GM12878 (cell line): ENCODE data around the gene RIPOR1. TPM values are rescaled to one million over a fixed set of nuclear protein-coding genes. Genes with fewer than 3 reads are reported as not detected.

Source experiments
- CBFB ChIP-seq: IDR thresholded peaks from 2 replicates; pipeline ENCODE4 v1.6.1; 2016; ENCODE audit warnings: antibody characterized with exemption, low read depth
- CREB1 ChIP-seq: IDR thresholded peaks from 2 replicates; pipeline ENCODE4 v1.6.1; 2012; ENCODE audit warnings: low read depth, mild to moderate bottlenecking, inconsistent platforms
- EP300 ChIP-seq, 2 experiments: fragments of 150-350 bp in 1 of 2; IDR thresholded peaks; 2 replicates each; pipeline ENCODE4 v1.6.1; 2011 to 2012; ENCODE audit warnings: low read depth in 2 of 2, low read length in 2 of 2, borderline replicate concordance in 1 of 2, improper control_type of control experiment in 1 of 2, inconsistent platforms in 1 of 2; ENCODE audit not compliant: control insufficient read depth in 1 of 2
- EZH2 ChIP-seq: IDR thresholded peaks from 2 replicates; pipeline ENCODE4 v1.6.1; 2012; ENCODE audit warnings: low read depth, mild to moderate bottlenecking, control low read depth, inconsistent platforms, low read length, borderline replicate concordance; ENCODE audit not compliant: control insufficient read depth
- FOXM1 ChIP-seq: IDR thresholded peaks from 2 replicates; pipeline ENCODE4 v1.6.1; 2012; ENCODE audit warnings: low read depth, mild to moderate bottlenecking, inconsistent platforms, low read length, moderate library complexity
- HCFC1 ChIP-seq: fragments of 150-350 bp; IDR thresholded peaks from 2 replicates; pipeline ENCODE4 v1.6.1; 2014; ENCODE audit warnings: low read length
- MEF2A ChIP-seq: IDR thresholded peaks from 2 replicates; pipeline ENCODE4 v1.6.1; 2011; ENCODE audit warnings: low read depth, mild to moderate bottlenecking, low read length, moderate library complexity; ENCODE audit not compliant: insufficient read depth
- NBN ChIP-seq: fragments of 450-650 bp; IDR thresholded peaks from 2 replicates; pipeline ENCODE4 v1.6.1; 2016
- NFXL1 ChIP-seq: fragments of 450-650 bp; IDR thresholded peaks from 2 replicates; pipeline ENCODE4 v1.6.1; 2017; ENCODE audit warnings: antibody characterized with exemption, mild to moderate bottlenecking, borderline replicate concordance
- NR2C1 ChIP-seq: fragments of 450-650 bp; IDR thresholded peaks from 2 replicates; pipeline ENCODE4 v1.6.1; 2017; ENCODE audit warnings: antibody characterized with exemption, mild to moderate bottlenecking, moderate library complexity
- NR2C2 ChIP-seq: IDR thresholded peaks from 2 replicates; pipeline ENCODE4 v1.6.1; 2011; ENCODE audit warnings: borderline replicate concordance, low read depth; ENCODE audit not compliant: control insufficient read depth, insufficient read length
- POLR2AphosphoS2 ChIP-seq: IDR thresholded peaks from 2 replicates; pipeline ENCODE4 v1.6.1; 2011; ENCODE audit warnings: low read depth, mild to moderate bottlenecking, low read length, improper control_type of control experiment, moderate library complexity
- POLR2AphosphoS5 ChIP-seq: IDR thresholded peaks from 2 replicates; pipeline ENCODE4 v1.6.1; 2011; ENCODE audit warnings: mild to moderate bottlenecking, low read length, inconsistent platforms
- STAT3 ChIP-seq: IDR thresholded peaks from 2 replicates; pipeline ENCODE4 v1.6.1; 2011; ENCODE audit warnings: low read depth, low read length, improper control_type of control experiment
- ZBED1 ChIP-seq: IDR thresholded peaks from 2 replicates; pipeline ENCODE4 v1.6.1; 2016; ENCODE audit warnings: borderline replicate concordance
- ZNF24 ChIP-seq: fragments of 450-650 bp; IDR thresholded peaks from 2 replicates; pipeline ENCODE4 v1.6.1; 2017; ENCODE audit warnings: antibody characterized with exemption, mild to moderate bottlenecking
- ZNF274 ChIP-seq: IDR thresholded peaks from one replicate; pipeline ENCODE4 v1.8.0; 2011; ENCODE audit not compliant: insufficient read length, insufficient read depth
- polyA plus RNA-seq, 11 experiments: library from polyadenylated mRNA; depleted of rRNA in 4 of 11; unstranded in 6 of 11; stranded (reverse) in 5 of 11; fragments of >200 nt; fragmentation: Nextera tagmentation in 4 of 11; fragmentation: Illumina TruSeq in 1 of 11; extraction: Ambion mirVana in 4 of 11; extraction: Trizol in 1 of 11; gene quantifications; 1 replicate in 1 of 11; 2 replicates in 10 of 11; pipeline versions ENCODE4 v1.2.1 to v1.2.3, GENCODE V29; 2011 to 2016; ENCODE audit warnings: inconsistent platforms in 2 of 11, missing spikeins in 2 of 11, low read depth in 1 of 11
- total RNA-seq, 4 experiments: library from RNA; depleted of rRNA in 3 of 4; stranded (reverse); fragments of >200 nt in 3 of 4; fragmentation: Illumina TruSeq in 1 of 4; extraction: Trizol in 1 of 4; gene quantifications; 2 replicates each; pipeline versions ENCODE4 v1.2.1 to v1.2.3, GENCODE V29; 2013 to 2021
- TF ChIP-seq, protein P1 (sequence below): fragments of 450-650 bp; IDR thresholded peaks from 2 replicates; pipeline ENCODE4 v1.6.1; 2016; ENCODE audit warnings: mild to moderate bottlenecking
- TF ChIP-seq, protein P2 (sequence below): fragments of 450-650 bp; IDR thresholded peaks from 2 replicates; pipeline ENCODE4 v1.6.1; 2014; ENCODE audit warnings: mild to moderate bottlenecking
- TF ChIP-seq, protein P3 (sequence below): fragments of 450-650 bp; IDR thresholded peaks from 2 replicates; pipeline ENCODE4 v1.6.1; 2016; ENCODE audit warnings: mild to moderate bottlenecking, moderate library complexity, borderline replicate concordance
- TF ChIP-seq, protein P4 (sequence below): IDR thresholded peaks from 2 replicates; pipeline ENCODE4 v1.6.1; 2011; ENCODE audit warnings: low read depth, low read length, improper control_type of control experiment, borderline replicate concordance

The RIPOR1 gene
- total and polyA plus RNA-seq, 10 of the 15 experiments (the other 5 are each of a cell fraction or from before 2014, with no cell fraction given), result 0.13 to 28.5 (median 7.0) TPM

DNA sequence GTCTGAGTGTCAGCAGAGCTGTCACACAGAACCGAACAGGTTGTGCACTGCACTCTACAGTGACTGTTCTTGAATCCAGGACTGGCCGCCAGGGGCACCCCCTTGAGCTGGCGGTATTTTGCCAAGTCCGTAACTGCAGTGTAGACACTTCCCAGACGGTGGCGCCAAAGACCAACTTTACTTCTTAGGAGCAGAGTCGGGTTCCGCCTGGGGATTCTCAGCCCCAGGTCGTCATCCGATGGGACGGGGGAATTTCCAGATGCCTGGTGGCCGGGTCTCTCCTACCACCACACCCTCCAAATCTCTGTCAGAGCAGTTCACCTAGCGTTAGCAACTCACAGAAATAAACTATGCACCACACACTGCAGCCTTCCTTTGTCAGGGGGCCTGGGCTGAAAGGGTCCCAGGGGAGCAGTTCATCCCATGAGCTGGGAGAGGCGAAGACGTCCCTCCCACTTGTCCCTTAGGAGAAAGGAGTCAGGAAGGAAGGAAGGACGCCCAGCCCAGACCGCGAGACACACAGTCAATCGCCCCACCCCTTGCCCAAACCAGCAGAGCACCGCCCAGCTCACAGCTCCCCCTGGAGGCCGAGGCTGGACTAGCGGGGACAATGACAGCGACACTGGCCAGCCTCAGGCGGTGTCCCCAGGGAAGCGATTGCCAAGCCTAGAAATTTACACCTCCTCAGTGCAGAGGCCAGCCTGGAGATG is 7.4 kb upstream of the RIPOR1 start (continued):
- TF ChIP-seq POLR2AphosphoS5 (peak; percentile 30; the same call in 1 of the 2 replicates), STAT3 (no peak), CREB1 (no peak), POLR2AphosphoS2 (no peak), MEF2A (0 out of 2 replicates have a peak, but pooled peaks have one; percentile 13), NR2C1 (no peak), NR2C2 (no peak), ZNF24 (no peak), ZBED1 (no peak), CBFB (no peak), FOXM1 (peak; percentile 34; the same call in 1 of the 2 replicates), EZH2 (no peak), HCFC1 (0 out of 2 replicates have a peak, but pooled peaks have one; percentile 27), ZNF274 (no peak), EP300 (IDR thresholded peaks at IDR 0.05; ENCODE audit: borderline replicate concordance in 1 of 2, control insufficient read depth in 1 of 2, low read depth in 2 of 2, low read length in 2 of 2) (no peak), NFXL1 (no peak), NBN (peak; percentile 98)
- TF ChIP-seq, protein P1, sequence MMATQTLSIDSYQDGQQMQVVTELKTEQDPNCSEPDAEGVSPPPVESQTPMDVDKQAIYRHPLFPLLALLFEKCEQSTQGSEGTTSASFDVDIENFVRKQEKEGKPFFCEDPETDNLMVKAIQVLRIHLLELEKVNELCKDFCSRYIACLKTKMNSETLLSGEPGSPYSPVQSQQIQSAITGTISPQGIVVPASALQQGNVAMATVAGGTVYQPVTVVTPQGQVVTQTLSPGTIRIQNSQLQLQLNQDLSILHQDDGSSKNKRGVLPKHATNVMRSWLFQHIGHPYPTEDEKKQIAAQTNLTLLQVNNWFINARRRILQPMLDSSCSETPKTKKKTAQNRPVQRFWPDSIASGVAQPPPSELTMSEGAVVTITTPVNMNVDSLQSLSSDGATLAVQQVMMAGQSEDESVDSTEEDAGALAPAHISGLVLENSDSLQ, result peak; percentile 60
- TF ChIP-seq, protein P2, sequence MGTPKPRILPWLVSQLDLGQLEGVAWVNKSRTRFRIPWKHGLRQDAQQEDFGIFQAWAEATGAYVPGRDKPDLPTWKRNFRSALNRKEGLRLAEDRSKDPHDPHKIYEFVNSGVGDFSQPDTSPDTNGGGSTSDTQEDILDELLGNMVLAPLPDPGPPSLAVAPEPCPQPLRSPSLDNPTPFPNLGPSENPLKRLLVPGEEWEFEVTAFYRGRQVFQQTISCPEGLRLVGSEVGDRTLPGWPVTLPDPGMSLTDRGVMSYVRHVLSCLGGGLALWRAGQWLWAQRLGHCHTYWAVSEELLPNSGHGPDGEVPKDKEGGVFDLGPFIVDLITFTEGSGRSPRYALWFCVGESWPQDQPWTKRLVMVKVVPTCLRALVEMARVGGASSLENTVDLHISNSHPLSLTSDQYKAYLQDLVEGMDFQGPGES, result no peak
- TF ChIP-seq, protein P3, sequence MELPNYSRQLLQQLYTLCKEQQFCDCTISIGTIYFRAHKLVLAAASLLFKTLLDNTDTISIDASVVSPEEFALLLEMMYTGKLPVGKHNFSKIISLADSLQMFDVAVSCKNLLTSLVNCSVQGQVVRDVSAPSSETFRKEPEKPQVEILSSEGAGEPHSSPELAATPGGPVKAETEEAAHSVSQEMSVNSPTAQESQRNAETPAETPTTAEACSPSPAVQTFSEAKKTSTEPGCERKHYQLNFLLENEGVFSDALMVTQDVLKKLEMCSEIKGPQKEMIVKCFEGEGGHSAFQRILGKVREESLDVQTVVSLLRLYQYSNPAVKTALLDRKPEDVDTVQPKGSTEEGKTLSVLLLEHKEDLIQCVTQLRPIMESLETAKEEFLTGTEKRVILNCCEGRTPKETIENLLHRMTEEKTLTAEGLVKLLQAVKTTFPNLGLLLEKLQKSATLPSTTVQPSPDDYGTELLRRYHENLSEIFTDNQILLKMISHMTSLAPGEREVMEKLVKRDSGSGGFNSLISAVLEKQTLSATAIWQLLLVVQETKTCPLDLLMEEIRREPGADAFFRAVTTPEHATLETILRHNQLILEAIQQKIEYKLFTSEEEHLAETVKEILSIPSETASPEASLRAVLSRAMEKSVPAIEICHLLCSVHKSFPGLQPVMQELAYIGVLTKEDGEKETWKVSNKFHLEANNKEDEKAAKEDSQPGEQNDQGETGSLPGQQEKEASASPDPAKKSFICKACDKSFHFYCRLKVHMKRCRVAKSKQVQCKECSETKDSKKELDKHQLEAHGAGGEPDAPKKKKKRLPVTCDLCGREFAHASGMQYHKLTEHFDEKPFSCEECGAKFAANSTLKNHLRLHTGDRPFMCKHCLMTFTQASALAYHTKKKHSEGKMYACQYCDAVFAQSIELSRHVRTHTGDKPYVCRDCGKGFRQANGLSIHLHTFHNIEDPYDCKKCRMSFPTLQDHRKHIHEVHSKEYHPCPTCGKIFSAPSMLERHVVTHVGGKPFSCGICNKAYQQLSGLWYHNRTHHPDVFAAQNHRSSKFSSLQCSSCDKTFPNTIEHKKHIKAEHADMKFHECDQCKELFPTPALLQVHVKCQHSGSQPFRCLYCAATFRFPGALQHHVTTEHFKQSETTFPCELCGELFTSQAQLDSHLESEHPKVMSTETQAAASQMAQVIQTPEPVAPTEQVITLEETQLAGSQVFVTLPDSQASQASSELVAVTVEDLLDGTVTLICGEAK, result no peak; the same call in 1 of the 2 replicates
- TF ChIP-seq, protein P4, sequence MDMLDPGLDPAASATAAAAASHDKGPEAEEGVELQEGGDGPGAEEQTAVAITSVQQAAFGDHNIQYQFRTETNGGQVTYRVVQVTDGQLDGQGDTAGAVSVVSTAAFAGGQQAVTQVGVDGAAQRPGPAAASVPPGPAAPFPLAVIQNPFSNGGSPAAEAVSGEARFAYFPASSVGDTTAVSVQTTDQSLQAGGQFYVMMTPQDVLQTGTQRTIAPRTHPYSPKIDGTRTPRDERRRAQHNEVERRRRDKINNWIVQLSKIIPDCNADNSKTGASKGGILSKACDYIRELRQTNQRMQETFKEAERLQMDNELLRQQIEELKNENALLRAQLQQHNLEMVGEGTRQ, result no peak
